Left colon (tissue), 2 donors: ENCODE data around the gene BATF. TPM values are rescaled to one million over a fixed set of nuclear protein-coding genes. Genes with fewer than 3 reads are reported as not detected.

Experiments used
- ATAC-seq: fragments of 200-7000 bp; cut with Tn5 transposase; one replicate; pipeline ENCODE4 v1.9.1; 2020; ENCODE audit warnings: mild to moderate bottlenecking, moderate library complexity
- DNase-seq, 2 donors: peaks; one replicate each; pipeline ENCODE4 v3.0.0-alpha.2; 2020
- intact Hi-C, 2 donors: fragments of 100-400 bp; cut with DNase I in 1 of 2; cut with micrococcal nuclease in 1 of 2; formaldehyde crosslinking; loops; one replicate each; pipeline versions ENCODE4 v1.11.2 to v1.14.0; 2022; cut with DNase I, micrococcal nuclease
- total RNA-seq, 2 donors: library from RNA; stranded (reverse); fragmentation: NEBNext Ultra II Directional; extraction: Animal tissue kit (Norgen Biotek cat#: 25700); gene quantifications; one replicate each; pipeline ENCODE4 v1.2.1, GENCODE V29; 2021
- donor health status: DM: no; HTN: no; CAD: no.
- donor health status: DM: yes; HTN: yes; CAD: no.

The BATF gene
- total RNA-seq, 2 donors from 2014 or later, result 0.67 to 1.3 TPM

DNA sequence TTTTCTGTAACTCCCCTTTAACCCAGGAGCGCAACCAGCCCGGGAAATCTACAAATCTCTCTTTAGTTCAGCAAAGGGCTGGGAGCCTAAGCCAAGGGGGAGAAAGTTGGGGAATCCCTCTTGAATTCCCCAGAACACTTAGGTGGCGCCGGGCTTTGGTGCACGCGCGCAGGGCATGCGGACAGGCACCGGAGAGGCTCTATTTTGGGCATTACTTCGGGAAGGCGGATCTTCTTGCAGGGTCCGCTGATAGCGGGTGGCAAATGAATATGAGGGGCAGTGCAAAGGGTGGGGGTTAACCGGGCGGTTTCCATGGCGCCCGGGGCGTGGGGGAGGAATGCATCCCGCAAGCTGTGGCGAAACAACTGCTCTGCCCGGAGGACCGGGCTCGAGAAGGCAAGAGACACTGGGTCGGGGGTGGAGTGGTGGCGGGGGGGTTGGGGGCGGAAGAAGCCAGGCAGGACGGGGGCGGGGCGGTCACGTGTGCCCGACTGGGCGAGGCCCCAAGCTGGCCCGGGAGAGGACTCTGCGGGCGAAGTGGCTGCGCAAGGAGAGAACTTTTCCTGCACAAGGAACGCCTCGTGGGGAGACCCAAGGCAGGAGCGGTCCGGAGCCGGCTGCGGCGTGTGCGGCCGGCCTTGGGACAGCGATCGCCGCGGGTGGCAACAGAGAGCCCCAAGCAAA lies 56.0 kb downstream of the BATF start, which contains the start of gene FLVCR2:
Gene FLVCR2 (plus strand): TSS at position 519 of the 684 bp plus-strand sequence. CDS start 353 bp downstream, outside the sequence.
- intact Hi-C loops, result loop anchor here (2.0 to 5.0 kb wide), 2 partner anchors 74 to 77 kb away; no protein-coding TSS in a partner anchor
- ATAC-seq (peak; percentile 74), DNase-seq (peak; percentile 84 to 89)

- DNase-seq, result peak; percentile 27 to 36
- intact Hi-C loops, result loop anchor here (2.0 to 5.0 kb wide), 2 partner anchors 73 to 76 kb away; no protein-coding TSS in a partner anchor
- ATAC-seq, result peak; percentile 64
Observed at GRCh38 chr14:75578786-75579337, 56.6 kb downstream of the BATF start.

DNA sequence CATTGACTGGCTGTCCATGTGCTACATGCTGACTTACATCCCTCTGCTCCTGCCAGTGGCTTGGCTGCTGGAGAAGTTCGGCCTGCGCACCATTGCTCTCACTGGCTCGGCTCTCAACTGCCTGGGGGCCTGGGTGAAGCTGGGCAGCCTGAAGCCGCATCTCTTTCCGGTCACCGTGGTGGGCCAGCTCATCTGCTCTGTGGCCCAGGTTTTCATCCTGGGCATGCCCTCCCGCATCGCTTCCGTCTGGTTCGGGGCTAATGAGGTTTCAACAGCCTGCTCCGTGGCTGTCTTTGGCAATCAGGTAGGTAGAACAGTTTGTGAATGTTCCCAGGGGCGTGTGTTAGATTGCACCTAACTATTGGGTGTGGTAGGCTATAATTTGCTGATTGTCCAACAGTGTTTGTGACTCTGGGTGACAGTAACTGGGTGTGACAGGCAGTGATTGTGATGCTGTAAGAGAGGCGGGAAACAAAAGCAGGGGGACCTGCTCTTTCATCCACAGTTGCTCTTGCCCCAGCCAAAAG lies 57.1 kb downstream of the BATF start:
- intact Hi-C loops, result loop anchor here (2.0 to 5.0 kb wide), 2 partner anchors 73 to 75 kb away; no protein-coding TSS in a partner anchor
- ATAC-seq, result peak; percentile 80
- DNase-seq, result peak; percentile 55 to 76

GRCh38 chr14:75579882-75580281 lies 57.6 kb downstream of the BATF start:
- ATAC-seq (no peak), DNase-seq (no peak)
- intact Hi-C loops, result loop anchor here (2.0 to 5.0 kb wide), 2 partner anchors 72 to 75 kb away; no protein-coding TSS in a partner anchor

- DNase-seq (no peak), ATAC-seq (no peak)
- intact Hi-C loops, result no loop called here
Observed at GRCh38 chr14:75587388-75587787, 65.1 kb downstream of the BATF start.

DNA sequence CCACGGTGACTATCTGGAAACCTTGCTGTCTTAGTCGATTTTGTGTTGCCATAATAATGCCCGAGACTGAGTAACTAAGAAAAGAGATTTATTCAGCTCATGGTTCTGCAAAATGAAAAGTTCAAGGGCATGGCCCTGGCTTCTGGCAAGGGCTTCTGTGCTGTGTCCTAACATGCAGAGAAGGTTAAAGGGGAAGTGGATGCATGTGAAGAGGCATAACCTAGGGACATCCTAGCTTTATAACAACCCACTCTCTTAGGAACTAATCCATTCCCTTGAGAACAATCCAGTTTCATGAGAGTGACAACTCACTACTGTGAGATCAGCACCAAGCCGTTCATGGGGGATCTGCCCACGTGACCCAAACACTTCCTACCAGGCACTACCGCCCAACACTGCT lies 67.7 kb downstream of the BATF start:
- DNase-seq, result no peak
- no peak for ATAC-seq
- intact Hi-C loops, result no loop called here

DNA sequence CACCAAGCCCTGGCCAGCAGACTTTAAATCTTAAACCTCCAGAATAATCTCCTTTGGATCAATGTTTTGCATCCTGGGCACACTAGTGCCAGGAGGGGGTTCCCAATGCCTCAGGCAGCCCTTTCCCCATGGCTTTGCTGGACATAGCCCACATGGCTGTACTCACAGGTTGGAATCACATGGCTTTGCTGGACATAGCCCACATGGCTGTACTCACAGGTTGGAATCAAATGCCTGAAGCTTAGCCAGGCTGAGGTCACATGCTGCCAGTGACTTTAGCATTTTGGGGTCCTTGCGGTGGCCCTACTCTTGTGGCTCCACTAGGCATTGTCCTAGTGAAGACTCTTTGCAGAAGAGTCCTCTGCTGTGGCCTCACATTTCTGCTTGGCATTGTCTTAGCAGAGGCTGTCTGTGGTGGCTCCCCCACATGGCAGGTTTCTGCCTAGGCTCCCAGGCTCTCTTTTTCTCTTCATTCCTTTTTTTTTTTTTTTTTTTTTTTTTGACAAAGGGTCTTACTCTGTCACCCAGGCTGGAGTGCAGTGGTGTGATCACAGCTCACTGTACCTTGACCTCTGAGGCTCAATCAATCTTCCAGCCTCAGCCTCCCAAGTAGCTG lies 69.2 kb downstream of the BATF start:
- DNase-seq, result no peak
- no peak for ATAC-seq

GRCh38 chr14:75591987-75592575 lies 69.8 kb downstream of the BATF start:
- intact Hi-C loops, result no loop called here
- ATAC-seq (no peak), DNase-seq (no peak)

More for the DNA sequence above, 69.2 kb downstream of the BATF start:
- intact Hi-C loops, result no loop called here

DNA sequence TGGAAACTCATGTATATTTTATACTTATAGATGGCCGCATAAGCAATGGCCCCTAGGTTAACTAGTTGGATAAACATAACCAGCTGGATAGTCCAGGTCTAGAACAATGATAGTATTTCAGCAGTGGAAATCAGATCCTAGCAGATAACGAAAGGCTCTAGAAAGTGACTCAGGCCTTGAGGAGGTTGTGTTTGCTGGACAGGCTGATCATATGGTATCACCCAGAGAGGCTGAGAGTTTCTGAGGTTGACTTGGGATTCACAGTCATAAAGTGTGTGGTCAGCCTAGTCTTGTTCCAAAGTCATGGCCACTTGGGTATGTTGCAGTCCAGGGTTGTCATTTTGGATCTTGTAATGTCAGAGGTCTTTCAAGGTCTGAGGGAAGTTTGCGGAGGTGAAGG lies 73.0 kb downstream of the BATF start:
- ATAC-seq (no peak), DNase-seq (no peak)
- intact Hi-C loops, result no loop called here

Other genes with a start within 250 kb of the BATF start
- 100 to 1,000 TPM; 220 to 877 TPM for gene FOS, start 243.6 kb upstream of the BATF start, total RNA-seq
- gene JDP2, start 94.4 kb upstream of the BATF start, total RNA-seq, result 10 to 100 TPM; 29.5 to 40.1 TPM
- 10 to 100 TPM; 19.8 to 42.1 TPM for gene FLVCR2, start 56.2 kb downstream of the BATF start, total RNA-seq
- gene ERG28, start 138.4 kb downstream of the BATF start, total RNA-seq, result 10 to 100 TPM; 16.2 to 27.7 TPM
- 10 to 100 TPM; 25.9 to 34.1 TPM for gene TTLL5, start 138.8 kb downstream of the BATF start, total RNA-seq